ENCODE measurements around the gene ELOVL1.

DNA sequence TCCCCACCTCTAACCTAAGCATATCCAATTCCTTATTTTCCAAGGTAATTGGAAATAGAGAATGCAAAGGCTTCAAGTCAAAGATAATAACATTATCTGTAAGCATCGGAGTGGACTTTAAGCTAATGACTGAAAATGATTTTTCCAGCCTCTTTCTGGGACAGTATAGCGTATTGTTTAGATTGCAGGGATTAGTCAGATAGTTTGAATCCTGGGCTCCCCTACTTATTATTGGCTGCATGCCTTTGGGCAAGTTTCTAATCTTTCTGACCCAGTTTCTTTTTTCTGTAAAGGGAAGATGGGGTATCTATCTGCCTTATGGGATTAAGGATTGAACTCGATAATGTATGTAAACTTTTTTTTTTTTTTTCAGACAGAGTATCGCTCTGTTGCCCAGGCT lies 10.6 kb downstream of the ELOVL1 start:
- TF ChIP-seq CTCF (IDR thresholded peaks at IDR 0.05 in 2 of 3, conservative IDR thresholded peaks at IDR 0.05 in 1 of 3; ENCODE audit: borderline replicate concordance in 1 of 3, insufficient read depth in 1 of 3, low read depth in 2 of 3, low read length in 2 of 3) (no peak), POLR2A (IDR thresholded peaks at IDR 0.05; ENCODE audit: borderline replicate concordance, extremely low read depth, insufficient read depth, insufficient read length) (no peak), EZH2phosphoT487 (IDR thresholded peaks at IDR 0.05; ENCODE audit: borderline replicate concordance) (no peak), EGR1 (IDR thresholded peaks at IDR 0.05; ENCODE audit: low read depth) (no peak), REST (IDR thresholded peaks at IDR 0.05; ENCODE audit: low read depth) (no peak), POLR2AphosphoS5 (IDR thresholded peaks at IDR 0.05; ENCODE audit: low read depth, low read length) (no peak), SRF (IDR thresholded peaks at IDR 0.05; ENCODE audit: low read depth) (no peak), JUND (IDR thresholded peaks at IDR 0.05) (no peak), EZH2 (IDR thresholded peaks at IDR 0.05) (no peak), RAD21 (IDR thresholded peaks at IDR 0.05; ENCODE audit: low read depth) (no peak), ZFX (IDR thresholded peaks at IDR 0.05) (no peak), YY1 (IDR thresholded peaks at IDR 0.05; ENCODE audit: extremely low read depth, insufficient replicate concordance, low read depth, low read length) (no peak)
